GM19397 (cell line): ENCODE results near the gene C14orf132.

Source experiments
- ATAC-seq: cut with Tn5 transposase; IDR thresholded peaks from one replicate; pipeline ENCODE4 v1.9.1; 2021; ENCODE audit warnings: mild to moderate bottlenecking, moderate library complexity; ENCODE audit not compliant: unreplicated experiment

The C14orf132 gene

DNA sequence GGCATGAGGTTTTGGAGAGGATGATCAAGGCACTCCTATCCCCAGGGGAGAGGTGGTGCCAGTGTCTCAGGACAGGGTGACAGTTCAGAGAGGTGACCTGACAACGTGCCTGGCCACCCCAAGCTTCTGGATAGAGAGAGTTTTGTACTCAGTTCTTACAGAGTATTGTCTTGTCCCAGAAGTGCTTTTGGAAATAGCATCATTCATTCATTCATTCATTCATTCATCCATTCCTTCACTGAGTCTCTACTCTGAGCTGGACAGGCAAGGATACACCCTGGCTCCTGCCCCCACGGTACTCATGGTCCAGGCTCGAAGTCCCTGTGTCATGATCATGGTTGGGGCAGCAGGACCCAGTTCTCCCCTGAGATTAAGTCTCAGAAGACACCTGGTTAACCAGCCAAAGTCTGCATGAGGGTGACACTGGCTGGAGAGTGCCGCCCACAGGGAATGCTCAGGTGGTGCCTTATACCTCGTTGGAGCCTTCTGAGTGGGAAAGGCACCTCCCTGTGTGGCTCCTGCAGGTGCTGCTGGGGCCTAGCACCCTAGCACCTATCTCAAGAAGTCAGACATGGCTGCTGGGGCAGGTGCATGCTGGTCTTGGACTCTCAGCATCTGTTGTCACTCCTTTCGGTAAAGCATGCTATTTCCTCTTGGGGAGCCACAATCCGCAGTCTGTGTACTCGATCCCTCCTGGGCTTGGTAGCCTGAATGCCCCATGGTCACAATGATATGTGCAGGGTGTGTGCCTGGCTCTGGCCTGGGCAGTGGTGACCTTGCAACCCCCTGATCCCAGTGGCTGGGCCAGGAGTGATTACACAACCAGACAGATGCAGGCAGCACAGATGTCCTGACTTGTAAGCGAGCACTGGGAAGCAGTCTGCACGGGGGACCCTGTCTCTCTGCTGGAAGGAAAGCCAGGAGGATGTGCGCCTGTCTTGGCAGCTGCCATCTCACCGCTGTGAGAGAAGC lies 57.8 kb downstream of the C14orf132 start:
- no peak for ATAC-seq

DNA sequence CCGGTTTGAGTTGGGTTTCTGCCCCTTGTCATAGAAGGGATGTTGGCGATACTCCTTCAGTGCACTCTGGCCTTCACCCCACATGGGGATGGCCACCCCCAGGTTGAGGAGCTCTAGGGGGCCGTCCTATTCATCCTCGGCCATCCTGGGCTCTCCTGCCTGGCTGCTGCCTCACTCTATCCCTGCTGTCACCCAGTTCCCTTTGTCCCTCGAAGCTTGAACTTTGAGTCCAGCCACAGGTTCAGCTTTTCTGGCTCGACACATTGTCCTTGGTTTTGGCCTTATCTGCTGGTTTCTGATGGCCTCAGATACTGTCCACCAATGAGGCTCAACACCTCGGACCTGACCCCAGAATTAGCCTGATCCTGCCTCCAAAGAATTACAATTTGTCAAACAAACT lies 58.6 kb downstream of the C14orf132 start:
- no peak for ATAC-seq

DNA sequence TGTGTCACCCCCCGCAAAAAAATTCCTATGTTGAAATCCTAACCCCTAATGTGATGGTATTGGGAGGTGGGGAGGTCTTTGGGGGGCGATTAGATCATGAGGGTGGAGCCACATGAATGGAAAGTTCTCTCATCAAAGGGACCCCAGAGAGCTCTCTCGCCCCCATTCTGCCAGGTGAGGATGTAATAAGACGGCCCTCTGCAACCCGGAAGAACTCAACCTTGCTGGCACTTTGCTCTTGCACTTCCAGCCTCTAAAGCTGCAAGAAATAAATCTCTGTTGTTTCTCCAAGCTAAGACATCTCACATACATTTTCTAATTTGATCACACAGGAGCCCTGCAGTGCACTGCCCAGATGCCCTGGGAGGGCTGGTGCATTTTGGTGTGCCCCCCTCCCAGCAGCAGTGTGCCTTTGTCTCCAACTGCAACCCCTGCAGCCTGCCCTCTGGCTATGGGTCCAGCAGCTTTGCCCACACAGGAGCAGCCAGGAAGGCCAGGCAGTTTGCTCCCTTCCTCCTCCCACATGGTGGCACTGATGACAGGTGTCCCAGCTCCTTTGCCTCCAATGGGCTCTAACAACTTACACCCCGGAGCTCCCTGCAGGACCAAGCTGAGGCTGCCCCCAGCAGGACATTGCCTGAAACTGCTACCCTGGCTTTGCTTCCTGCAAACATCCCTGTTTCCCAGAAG lies 59.3 kb downstream of the C14orf132 start:
- no peak for ATAC-seq

DNA sequence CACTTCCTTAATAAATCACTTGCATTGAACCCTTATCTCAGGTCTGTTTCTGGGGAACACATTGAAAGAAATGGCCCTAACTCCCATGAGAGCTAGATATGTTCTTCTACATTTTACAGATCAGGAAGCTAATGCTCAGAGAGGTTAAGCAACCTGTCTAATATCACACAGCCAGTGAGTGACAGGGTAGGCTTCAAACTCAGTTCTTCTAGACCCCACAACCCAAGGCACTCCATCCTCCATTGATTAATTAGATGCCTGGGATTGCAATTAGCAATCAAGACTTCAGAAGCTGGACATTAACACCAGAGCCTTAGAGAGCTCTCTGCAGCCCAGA lies 59.8 kb downstream of the C14orf132 start:
- no peak for ATAC-seq

DNA sequence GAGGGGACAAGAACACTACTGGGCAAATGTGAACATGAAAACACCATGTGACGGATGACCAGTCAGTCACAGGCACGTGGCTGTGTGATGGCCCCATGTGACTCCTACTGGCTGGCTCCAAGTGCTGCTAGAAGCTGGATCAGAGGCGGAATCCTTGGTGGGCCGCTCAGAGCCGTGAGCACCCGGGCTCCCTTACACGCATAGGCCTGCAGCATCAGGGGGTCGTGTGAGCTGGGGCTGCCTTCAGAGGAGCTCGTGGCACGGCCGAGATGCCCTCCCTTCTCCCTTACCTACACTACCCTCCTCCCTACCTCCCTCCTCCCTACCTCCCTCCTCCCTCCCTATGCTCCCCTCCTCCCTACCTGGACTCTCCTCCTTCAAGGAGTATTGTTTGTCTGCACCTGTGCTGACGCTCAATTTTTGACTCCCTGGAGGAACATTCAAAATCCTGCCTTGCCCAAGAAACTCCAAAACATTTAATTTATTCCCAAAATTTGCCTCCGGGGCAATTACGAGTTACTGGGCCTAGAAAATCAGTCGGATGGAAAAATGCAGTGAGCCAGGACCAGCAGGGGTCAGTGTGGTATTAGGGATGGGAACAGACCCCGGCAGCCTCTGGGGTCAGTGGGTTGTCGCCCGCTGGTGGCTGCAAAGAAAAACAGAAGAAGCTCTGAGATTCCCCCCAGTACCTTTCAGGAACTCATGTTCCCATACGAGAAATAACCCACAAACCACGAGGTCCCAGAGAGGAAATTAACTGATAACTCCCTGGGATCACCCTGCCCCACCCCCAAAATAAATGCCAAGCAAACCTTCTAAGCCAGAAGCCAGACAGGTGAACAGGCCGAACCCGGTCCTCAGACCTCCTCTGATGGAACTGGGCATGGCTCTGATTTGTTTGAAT lies 61.3 kb downstream of the C14orf132 start:
- no peak for ATAC-seq

DNA sequence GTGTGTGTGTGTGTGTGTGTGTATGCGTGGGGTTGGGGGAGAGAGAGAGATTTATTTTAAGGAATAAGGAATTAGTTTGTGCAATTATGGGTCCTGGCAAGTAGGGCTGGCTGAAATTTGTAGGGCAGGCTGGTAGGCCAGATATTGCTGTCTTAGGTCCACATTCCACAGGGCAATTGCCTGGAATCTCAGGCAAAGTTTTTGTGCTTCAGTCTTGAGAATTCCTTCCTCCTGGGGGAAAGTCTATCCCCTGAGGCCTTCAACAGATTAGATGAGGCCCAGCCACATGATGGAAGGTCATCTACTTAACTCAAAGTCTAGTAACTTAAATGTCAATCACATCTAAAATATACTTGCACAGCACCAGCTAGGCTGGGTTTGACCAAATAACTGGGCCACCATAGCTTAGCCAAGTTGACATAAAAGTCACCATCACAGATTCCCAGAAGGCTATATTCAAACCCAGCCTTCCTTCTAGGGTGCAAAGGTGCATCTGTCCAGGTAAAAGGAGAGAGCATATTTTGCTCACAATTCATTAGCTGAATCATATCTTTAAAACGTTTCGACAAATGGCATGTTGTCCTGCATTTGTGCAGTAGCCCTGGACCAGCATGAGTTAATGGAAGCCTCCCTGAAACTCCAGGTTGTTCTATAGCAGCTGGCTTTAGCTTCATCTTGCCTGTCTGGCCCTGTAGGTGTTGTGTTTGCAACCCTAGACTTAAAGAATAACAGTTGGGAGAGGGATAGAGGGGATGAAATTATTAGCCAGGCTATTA lies 63.1 kb downstream of the C14orf132 start:
- no peak for ATAC-seq

DNA sequence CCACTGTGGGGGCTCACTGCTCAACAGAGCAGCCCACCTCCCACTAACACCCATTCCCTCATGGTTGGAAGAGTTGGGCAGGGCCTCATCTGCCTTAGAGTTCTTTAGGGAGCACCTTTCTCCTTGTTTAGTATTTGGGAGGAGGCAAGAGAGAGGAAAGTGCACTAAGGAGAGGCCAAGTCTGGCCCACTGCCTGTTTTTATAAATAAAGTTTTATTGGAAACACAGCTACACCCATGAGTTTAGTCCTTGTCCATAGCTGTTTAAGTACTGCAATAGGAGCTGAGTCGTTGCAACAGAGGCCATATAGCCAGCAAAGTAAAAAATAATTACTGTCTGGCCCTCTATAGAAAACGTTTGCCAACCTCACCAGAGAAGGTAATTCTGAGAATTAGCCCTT lies 63.9 kb downstream of the C14orf132 start:
- no peak for ATAC-seq

DNA sequence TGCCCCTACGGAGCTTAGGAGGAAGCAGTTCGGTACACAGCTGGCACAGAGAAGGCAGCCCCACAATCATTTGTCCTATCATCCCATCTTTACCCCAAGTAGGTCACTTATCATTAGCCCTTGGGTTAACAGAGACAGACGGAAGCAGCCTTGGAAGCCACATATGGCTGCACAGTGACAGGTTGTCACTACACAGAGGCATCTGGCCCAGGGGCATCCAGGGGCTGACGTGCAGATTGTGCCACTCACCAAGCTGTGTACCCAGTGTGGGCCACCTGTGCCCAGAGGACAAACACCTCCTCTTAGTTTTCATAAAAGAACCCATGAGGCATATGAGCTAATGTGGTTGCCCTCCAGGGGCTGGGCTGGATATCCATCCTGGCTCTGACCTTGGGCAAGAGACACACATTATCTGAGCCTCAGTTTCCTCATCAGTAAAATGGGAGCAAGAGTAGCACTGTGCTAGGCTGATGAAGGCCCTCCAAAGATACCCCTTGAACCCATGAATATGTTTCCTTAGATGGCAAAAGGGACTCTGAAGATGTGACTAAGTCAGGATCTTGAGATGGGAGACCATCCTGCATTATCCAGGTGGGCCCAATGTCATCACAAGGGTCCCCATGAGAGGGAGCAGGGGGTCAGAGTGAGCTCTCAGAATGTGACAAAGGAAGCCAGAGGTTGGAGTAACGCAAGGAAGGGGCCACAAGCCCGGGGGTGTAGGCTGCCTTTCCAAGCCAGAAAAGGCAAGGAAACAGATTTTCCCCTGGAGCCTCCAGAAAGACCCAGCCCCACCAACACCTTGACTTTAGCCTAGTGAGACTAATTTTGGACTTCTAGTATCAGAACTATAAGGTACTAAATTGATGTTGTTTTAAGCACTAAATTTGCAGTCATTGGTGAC lies 64.6 kb downstream of the C14orf132 start:
- no peak for ATAC-seq

DNA sequence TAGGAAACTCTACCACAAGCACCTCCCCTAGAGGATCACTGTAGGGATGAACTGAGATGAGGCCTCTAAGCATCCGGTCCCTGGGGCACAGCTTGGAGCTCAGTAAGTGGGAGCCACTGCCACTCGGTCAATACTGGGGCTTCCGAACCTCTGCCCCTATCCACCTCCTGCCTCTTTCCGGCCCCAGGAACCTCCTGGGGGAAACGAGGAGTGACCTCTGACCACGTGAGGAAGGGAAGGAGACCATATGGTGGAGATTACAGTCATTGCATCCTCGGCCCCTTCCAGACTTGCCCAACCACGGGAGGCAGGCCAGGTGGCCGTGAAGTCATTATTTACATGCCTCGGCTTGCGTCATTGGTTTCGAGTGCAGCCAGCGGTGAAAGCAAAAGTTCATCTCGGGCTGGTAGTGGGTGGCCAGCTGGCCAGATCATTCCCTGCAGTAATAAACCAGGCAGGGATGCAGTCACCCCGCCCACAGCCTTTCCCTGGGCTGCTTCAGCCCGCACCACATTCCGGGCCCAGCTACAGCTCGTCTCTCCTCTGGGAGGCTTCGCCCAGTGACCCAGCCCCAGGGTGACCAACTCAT lies 65.4 kb downstream of the C14orf132 start:
- ATAC-seq: no peak

DNA sequence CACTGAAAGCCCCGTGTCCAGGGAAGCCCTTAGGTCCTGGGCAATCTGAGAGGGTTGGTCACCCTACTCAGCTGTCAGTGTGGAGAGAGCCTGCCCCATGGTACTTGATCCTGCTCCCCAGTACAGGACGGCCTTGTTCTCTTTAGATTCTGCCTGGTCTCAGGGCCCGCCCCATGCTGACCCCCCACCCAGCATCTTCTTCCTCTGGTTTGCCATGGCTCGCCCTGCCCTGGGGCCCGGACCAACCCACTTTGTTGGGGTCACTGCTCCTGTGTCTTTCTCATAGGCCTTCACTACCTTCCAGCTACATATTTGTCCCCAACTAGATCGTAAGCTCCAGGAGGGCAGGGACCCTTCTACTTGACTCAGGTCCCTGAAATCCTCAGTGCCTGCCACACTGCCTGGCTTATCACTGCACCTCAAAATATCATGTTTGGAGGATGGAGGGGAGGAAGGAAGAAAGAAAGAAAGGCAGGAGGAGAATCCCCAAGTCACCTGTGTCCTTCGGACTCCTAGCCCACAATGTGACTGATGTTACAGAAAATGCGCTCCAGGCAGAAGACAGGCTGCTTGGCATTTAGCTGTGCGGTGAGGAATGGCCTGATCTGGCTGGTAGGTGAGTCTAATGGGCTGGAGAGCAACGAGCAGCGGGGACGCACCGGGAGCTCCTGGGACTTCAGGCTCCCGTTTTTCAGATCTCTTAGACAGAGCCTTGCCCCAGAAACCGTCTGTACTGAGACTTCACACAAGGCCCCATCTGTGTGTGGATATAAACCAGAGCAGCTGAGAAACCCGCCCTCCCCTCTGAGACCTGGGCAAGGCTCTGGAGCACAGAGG lies 66.1 kb downstream of the C14orf132 start:
- no peak for ATAC-seq

DNA sequence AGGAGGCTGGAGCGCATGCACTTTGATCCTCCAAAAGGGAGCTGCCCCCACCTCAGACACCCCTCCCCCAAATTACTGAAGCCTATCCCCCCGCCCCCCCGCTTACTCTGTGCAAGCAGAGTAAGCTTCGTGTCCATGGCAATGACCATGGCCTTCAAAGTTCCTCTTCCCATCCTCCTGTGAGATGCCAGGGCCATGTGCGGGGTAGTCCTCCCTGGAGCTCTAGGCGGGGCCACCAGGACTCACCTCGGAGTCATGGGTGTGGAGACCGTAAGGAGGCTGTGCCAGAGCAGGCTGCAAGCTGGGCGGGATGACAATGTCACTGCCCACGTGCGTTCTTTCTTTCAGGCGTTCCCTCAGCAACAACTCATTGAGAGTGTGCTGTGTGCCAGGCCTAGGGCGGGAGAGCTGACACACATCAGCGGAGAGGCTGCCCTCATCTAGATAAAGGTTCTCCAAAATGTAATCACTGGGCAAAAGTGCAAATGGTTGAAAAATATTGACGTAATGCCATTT lies 66.8 kb downstream of the C14orf132 start:
- ATAC-seq: no peak

DNA sequence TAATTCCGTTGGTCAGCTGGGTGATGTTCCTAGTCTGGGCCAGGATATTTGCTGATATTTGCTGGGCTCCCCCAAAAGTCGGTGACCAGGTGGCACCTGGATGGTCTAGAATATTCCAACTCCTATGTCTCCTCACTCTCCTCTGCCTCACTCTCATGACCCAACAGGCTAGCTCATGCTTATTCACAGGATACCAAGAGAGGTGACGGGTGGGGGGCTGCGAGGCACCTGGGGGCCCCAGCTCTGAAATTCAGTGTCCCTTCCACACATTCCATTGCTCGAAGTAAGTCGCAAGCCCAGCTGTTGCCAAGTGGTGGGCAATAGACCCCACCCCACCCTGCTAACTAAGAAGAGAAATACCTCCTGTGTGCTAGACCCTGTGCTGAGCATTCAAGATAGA lies 67.7 kb downstream of the C14orf132 start:
- no peak for ATAC-seq

DNA sequence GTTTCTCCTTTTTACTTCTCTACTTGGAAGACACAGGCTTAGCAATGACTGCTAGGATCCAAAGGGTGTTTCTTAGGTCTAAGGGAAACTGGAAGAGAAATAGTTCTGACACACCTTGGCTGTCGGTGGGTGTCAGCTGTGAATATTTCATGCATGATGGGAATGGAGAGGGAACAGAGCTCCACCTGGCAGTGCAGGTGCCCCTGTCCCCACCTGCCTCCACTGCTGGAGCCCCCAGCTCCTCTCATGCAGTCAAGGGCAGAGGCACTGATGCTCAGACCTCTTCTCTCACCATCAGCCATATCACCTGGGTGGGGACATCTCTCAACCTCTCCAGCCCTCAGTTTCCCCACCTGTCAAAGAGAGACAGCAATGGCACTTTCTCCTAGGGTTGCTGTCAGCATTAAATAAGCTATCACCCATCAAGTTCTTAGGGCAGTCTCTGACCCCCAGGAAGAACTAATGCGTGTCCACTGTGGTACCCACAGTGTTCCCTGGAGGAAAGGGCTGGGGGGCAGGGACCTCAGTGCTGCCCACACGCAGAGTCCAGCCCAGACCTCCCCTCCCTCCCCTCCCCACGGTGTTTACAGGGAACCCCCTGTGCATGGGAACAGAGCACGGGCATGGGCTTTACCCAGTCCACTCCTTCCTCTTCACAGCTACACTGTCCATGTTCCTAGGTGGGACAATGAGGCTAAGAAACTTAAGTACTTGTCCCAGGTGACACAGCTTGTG lies 69.1 kb downstream of the C14orf132 start:
- no peak for ATAC-seq

DNA sequence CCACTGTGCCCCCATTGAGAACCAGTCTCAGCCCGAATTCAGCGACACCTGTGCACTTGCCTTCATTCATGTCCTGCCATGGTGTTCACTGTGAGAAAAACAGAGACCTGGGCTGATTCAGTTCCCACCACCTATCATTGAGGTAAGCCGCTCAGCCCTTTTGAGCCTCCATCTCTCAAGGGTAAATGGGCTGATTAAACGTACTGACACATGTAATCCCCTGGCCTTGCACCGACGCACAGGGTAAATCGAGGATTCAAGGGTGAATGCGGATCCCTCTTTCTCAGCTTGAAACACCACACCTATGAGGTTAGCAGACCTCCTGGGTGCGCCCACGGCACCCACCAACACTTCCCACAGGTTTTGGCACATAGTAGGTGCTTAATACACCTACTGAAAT lies 69.7 kb downstream of the C14orf132 start:
- ATAC-seq: no peak

DNA sequence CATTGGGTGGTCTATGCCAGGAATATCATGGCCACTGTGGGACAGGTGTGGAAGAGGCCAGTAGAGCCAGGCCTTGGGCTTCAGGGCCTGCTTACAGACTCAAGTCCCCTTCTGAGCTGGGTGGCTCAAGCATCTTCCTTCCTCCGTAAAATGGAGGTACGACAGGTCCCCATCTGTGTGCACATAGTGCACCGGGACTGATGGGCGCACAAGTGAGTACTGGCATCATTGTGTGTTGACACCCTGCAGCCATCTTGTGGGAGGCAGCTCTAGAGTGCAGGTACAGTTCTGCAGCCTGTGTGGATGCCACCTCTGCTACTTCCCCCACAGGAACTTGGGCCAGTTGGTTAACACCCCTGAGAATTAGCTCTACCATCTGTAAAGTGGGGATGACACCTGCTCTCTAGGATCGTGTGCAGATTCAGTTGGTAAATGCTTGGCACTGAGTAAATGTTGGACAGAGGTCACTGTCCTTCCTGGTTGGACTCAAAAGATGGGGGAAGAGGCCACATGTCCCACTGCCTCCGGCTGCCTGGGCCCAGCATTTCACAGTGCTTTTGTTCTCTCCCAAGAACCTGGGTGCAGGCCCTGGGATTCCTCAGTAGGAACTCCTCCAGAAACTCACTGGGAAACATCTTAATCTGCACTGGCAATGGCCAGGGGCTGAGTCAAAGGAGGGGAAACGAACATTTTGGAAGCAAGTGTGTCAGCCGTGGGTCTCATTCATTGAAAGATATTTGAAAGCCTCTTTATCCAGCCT lies 70.6 kb downstream of the C14orf132 start:
- ATAC-seq: no peak

DNA sequence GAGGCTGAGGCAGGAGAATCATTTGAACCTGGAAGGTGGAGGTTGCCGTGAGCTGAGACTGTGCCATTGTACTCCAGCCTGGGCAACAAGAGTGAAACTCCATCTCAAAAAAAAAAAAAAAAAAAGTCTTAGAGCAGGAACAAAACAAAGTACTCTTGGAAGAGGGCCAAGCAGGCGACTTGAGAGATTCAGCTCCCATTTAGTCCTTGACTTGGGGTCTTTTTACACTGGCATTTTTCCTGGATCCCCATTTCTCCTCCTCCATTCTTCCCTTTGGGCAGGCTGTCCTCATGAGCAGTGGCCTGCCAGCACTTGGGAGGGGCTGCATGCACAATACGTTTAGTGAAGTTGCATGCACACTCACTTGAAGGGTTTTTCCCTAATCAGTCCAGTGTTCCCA lies 72.9 kb downstream of the C14orf132 start:
- ATAC-seq: no peak

DNA sequence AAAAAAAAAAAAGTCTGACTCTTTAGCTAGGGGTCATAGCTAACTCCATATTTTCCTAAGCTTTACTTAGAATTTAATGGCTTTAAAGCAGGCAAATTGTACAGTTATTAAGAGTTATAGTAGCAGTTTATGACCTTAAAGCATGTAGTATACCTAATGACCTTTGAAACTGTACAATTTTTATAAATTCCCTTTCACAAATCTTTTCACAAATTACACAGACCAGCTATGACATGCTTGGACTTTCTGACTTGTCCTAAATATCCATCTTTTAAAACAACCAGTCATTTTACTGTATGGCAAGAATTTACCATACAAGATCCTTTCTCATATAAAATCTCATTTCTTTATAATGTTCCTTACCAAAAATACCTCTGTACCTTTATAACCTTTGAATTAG lies 74.8 kb downstream of the C14orf132 start:
- ATAC-seq: no peak
